GM21717 (cell line): Measurements from ENCODE around the gene CCDC174.
"Not testable (repeated sequence)": the region's sequence is repeated elsewhere in the genome, so short reads cannot be mapped to it uniquely, and the experiment has no call there.

Source experiments
- ATAC-seq: cut with Tn5 transposase; IDR thresholded peaks from one replicate; pipeline ENCODE4 v1.9.1; 2021; ENCODE audit warnings: mild to moderate bottlenecking, moderate library complexity; ENCODE audit not compliant: unreplicated experiment

CCDC174 gene

DNA sequence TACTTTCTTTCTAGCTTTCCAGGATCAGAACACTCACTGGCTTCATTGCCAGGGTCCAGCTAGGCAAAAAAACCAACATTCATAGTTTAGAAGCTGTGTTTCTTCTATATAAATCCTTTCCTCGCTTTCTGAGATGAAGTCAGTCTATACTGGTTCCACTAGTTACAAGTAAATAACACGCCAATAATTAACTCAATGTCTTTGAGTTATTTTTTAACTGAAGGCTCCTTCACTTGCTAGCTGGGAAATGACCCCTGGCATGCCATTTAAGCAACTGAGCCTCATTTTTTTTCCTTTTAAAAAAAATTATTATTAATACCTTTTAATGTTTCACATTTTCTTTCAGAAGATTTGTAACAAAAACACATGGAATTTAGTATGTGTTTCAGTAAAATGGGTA lies 2.1 kb upstream of the CCDC174 start:
- no peak for ATAC-seq

DNA sequence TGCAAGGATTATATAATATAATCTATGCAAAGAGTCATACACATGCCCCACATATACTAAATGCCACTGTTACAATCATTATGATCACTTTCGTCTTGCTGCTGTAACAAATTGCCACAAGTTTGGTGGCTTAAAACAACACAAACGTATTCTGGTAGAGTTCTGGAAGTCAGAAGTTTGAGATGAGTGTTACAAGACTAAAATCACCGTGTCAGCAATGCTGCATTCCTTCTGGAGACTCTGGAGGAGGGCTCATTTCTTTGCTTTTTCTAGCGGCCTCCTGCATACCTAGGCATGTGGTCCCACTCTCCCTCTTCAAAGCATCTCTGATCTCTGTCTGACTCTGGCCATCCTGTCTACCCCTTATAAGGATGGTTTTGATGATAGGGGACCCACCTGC lies 1.4 kb upstream of the CCDC174 start:
- ATAC-seq, result no peak

DNA sequence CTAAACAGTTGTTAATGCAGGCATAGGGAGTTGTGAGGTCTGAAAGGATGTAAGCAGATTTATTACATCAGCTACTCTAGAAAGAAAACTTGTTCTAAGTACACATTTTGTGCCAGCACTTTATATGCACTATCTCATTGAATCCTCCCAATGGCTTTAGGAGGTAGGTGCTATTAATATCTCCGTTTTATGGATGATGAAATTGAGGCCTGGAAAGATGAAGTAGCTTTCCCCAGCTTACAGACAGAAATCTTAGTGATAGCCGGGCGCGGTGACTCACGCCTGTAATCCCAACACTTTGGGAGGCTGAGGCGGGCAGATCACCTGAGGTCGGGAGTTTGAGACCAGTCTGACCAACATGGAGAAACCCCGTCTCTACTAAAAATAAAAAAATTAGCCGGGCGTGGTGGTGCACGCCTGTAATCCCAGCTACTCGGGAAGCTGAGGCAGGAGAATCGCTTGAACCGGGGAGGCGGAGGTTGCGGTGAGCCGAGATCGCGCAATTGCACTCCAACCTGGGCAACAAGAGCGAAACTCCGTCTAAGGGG lies 872 bp downstream of the CCDC174 start:
- ATAC-seq, result not testable (repeated sequence)

DNA sequence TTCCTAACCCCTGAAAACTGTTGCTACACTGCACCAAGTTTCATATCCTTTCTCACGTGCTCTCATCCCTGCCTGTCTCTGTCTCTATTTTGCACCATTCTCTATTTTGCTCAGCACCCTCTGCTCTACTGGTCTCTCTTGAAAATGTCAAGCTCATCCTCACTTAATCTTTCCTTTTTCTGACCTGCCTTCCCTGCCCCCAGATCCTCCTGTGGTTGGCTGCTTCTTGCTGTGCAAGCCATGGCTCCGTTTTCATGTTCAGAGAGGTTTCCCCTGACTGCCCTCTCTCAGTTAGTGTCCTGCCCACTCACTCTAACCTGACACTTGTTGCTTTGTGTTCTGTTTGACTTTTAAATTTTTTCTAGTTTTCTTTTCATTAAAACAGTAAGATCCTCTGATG lies 6.0 kb downstream of the CCDC174 start:
- no peak for ATAC-seq

DNA sequence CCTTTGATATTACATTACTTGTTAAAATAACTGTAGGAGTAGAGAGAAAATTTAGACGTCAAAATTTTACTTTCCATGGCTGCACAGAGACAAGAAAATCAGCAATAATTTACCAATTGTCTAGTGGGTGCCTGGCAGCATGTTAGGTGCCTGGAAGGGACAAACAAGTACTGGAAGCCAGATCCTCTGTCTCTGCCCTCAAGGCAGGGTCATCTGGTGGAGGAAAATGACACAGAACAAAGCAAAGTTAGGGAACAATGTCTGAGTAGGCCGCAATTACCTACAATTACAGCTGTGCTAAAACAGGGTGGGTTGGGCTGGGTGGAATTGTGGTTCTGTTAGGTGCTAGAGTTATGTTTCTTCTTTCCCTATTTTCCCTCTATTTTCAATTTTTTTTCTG lies 7.4 kb downstream of the CCDC174 start:
- no peak for ATAC-seq

DNA sequence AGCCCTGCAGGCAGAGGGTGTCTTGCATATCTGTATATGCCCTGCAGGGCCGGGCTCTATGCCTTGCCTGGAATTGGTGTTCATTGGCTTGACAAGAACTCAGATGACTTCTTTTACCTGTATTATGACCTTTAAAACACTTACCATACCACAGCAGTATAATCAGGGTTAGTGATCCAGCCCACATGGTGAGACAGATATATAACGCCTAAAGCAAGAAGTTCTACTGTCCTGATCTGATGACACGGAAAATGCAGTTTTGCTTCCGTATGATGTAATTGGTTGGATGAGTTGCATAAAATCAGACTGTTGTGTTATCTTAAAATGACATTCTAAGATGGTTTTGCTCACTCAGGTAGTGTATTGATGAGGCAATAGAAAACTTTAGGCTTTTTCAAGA lies 9.4 kb downstream of the CCDC174 start:
- ATAC-seq, result no peak

DNA sequence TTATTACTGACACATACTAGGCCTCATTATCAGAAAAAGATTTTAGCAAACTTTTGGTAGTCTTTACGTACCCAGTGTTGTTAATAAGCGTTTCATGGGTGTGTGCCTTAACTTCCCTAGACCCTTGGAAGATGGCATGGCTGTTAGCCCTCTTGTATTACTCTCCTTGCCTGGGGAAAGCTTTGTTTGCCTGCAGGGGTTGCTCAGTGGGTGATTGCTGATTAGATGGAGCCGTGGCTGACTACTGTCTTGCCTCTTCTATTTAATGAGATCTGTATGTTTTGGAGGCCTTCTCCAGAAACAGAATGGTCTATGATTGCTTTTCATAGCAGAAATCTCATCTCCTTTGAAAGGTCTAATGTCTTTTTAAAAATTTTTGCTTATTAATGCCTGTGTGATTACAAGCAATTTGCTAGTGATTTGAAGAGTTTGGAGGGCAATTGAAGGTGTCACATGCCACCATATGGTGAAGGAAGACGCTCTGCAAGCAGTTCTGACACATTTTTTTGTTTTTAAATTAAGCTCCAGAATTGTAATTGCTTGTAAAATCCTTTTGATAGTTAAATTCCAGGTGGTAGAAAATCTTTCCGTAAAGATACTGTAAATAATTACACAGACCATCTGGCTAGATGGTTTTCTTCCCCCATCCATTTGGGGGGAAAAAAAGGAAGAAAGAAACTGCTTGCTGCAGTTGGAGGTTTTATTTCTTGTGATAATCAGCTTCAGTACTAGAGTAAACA lies 12.0 kb downstream of the CCDC174 start:
- ATAC-seq, result no peak

DNA sequence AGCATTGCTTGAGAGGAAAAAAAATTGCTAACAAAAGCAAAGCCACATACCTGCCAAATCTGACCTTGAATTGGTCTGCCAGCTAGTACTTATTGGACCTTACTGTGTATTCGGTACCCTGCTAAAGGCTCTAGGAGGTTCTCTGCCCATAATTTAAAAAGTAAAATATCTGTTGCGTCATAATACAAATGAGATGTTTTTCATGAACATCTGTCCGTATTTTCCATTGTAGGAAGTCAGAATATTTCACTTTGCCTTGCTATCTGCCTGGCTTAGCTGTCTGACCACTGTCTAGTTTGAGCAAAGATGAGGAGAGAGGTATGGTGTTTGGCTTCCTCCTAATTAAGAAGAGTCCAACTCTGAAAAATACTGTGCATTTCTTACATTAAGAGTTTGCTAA lies 12.6 kb downstream of the CCDC174 start:
- ATAC-seq, result no peak

DNA sequence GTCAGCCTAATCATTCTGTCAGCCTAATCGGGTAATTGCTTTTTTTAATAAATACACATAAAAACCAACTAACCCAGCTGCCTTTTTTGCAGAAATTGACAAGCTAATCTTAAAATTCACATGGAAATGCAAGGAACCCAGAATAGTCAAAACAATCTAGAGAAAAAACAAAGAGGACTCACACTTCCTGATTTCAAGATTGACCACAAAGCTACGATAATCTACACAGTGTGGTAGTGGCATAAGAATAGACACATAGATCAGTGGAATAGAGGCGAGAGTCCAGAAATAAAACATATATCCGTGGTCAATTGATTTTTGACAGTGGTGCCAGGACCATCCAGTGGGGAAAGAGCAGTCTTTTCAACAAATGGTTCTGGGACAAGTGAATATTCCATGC lies 21.0 kb downstream of the CCDC174 start:
- ATAC-seq, result no peak

DNA sequence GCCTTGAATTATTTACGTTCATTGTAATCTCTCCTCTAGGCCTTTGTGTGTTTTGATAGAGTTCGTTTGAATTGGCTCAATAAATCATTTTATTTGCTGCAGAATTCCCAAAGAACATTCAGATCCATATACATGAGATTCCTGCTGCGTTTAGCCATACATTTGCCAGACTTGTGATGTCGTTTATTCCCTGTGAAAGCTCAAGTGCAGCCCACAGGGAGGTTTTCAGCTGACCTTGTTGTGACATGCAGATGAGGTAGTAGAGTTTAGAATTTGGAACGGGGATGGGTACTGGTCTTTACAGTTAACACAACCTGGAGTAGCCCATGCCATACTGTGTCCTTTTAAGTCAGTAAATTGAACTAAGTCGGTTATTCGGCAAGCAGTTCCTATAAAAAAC lies 23.3 kb downstream of the CCDC174 start, which contains the start of gene C3orf20:
TSS of gene C3orf20 (plus strand) at position 301 of the 400 bp plus-strand sequence. CDS start 7,573 bp downstream, outside the sequence.
- ATAC-seq, result no peak

DNA sequence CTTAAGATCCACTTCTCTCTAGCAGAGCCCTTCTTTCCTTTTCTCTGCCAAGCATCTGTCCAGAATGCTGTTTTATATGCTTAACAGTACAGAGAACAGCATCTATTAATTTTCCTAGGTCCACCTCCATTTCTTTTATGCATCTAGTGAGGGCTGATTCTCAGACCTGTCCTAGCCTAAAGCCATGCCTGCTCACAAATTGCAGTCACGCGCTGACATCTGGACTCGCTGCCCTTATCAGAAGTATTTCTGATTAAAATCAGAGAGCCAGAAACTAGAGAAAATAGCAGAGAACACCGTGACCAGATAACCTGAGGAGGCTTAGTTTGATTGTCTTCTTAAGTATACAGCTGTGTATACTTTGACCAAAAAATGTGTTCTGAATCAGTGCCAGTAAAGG lies 25.3 kb downstream of the CCDC174 start:
- no peak for ATAC-seq

DNA sequence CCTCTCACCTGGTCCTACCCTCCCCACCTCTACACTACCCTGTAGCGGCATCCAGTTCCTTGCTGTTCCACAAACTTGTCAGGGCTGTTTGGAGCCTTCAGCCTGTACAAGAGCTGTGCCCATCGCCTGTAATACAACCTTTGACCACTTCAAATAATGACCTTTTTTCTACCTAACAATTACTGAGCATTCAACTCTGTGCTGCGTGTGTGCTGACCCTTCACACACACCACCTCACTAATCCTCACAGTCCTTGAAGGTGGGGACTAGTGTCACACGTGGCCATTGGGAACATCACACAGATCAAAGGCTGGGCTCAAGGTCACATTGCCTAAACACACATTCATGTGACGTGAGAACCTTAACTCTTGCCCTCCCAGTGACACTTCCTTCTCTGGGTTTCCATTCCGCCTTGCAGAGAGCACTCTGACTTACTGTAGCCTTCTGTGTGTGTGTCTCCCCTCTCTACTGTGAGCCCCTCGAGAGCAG lies 26.5 kb downstream of the CCDC174 start:
- no peak for ATAC-seq

DNA sequence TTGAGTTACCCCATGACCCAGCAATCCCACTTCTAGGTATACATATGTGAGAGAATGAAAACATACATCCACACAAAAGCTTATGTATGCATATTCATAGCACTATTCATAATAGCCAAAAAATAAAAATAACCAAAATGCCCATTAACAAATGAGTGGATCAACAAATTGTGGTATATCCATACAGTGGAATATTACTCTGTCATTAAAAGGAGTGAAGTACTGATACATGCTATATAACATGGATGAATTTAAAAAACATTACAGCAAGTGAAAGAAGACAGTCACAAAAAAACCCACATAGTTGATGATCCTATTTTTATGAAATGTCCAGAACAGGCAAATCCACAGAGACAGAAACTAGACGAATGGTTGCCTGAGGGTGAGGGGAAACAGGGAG lies 28.6 kb downstream of the CCDC174 start:
- ATAC-seq, result no peak

DNA sequence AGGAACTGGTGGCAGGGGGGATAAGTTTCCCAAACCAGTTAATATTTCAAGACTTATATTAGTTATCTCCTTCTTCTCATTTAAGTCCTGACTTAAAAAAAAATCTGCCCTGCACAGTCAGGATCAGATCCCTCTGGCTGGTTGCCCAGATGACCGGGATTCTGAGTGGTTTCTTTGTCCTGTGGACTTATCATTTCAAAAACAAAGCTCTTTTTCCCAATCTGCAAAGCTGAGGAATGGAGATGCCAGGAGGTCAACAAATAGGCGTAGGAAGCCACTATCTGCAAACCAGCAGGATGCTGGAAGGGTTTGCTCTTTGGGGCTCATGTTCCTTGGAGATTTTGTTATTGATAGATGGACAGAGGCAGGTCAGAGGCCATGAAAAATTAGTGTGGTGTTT lies 29.2 kb downstream of the CCDC174 start:
- no peak for ATAC-seq

DNA sequence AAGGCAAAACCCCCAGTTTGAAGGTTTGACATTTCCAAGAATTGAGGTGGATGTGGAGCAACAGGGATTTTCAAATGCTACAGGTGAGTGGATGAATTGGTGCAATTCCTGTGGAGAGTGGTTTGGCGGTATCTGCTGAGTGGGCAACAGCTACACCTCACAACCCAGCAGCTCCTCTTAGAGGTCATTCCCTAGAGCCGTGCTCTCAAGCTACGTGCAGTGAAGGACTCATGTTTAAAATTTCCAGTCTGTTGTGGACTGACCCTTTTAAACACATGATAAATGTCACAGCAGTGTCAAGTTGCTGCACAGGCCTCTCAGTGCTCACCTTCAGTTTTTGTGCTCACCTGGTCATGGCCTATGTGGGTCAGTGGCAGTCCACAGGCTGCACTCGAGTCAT lies 32.9 kb downstream of the CCDC174 start:
- no peak for ATAC-seq

DNA sequence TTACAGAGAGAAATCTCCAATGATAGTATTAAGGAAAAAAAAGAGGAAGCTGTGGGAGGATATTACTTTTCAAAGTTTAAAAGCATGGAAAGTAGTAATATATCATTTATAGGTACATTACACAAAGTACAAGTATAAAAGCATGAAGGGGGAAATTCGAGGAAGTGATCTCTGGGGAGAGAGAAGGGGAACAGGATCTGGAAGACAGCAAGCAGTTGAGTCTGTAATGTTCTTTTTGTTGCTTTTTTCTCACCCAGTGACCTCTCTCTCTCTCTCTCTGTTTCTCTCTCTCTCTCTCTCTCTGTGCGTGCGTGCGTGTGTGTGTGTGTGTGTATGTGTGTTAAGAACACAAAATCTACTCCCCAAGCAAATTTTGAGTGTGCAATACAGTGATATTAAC lies 33.6 kb downstream of the CCDC174 start:
- no peak for ATAC-seq

DNA sequence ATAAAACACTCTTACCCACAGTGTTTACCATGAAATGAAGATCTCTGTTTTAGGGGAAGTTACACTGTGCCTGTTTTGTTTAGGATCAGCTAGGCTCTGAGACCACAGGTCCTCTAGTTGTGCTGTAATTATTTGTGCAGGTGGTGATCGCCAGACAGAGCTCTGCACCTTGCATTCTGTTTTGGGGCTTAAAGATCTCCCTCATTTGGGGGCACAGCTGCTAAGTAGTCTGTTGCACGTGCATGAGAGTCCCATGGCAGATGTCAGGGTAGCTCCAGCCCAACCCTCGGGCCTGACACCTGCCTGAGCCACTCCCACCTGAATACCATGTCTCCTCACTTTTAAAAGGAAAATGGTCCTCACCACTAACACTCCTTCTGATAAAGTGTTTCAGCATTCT lies 35.8 kb downstream of the CCDC174 start:
- ATAC-seq, result no peak

DNA sequence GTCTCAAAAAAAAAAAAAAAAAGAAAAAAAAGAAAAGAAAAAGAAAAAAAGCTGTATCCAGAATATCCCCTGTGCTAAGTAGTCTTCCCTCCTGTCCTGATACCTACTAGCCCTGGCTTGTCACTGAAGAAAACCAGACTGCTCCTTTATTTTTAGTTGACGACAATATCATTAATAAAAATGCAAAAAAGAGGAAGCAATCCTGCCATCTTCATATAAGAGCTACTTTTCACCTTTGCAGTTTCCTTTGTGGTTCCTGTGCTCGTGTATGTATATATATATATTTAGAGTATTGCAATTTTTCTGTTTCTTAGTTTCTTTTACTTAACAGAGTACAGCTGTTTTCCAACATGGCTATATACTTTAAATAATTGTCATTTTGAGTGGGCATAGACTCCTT lies 37.0 kb downstream of the CCDC174 start:
- ATAC-seq, result peak; percentile 41

DNA sequence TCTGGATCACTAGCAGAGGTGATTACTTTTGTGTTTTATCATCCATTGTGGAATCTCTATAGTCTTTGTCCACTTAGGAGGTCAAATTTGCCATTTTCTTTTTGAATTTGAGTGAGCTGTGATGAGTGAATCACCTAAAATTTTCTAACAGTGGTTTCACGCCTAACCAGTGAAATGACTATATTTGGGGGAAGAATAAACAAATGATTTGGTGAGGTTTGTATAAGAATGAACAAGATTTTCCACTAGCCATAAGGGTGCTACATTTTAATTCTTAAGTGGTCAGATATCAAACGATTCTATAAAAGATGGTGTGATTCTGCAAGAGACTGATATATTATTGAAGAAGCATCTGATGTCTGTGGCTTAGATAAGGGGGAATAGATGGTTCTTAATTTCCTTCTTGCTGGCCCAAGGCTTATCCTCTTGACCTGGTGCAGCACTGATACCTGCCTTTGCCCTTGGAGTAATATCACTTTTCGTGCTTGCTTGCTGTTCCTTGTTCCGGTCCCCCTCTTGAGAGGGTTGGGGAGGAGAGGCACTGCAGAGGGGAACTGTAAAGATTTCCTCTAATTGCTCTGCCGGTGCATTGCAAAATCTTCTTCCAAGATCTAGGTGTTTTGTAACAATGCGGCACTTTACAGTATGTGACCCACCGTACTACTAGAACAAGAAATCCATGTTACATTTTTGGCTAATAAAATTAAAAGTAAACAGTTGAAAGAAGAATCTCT lies 37.9 kb downstream of the CCDC174 start:
- ATAC-seq, result peak; percentile 41

DNA sequence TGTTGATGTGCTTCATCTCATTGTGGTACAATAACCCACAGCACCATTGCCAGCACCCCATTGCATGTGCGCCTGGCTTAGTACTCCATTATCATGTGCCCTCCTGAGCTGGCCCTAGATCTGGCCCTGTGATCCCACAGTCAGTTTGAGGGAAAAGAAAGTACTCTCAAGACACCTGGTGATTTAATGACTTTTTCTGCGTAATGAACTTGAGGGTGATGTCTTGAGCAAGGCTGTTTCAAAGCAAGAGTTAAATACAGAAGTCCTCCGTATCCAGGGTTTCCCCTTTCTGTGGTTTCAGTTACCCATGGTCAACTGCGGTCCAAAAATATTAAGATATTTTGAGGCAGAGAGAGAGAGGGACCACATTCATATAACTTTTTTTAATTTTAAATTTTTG lies 39.7 kb downstream of the CCDC174 start:
- ATAC-seq, result peak; percentile 49

DNA sequence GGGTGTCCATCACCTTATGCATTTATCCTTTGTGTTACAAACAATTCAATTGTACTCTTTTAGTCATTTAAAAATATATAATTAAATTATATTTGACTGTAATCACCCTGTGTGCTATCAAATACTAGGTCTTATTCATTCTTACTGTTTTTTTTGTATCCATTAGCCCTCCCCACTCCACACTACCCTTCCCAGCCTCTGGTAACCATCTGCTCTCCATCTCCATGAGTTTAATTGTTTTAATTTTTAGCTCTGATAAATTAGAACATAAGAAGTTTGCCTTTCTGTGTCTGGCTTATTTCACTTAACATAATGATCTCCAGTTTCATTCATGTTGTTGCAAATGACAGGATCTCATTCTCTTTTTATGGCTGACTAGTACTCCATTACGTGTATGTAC lies 40.2 kb downstream of the CCDC174 start:
- ATAC-seq, result no peak
